Immature natural killer cell (primary cell): ENCODE measurements around the gene SLC24A3. TPM values are rescaled to one million over a fixed set of nuclear protein-coding genes. Genes with fewer than 3 reads are reported as not detected.

ENCODE experiments used
- DNase-seq, 3 donors: peaks; one replicate each; pipeline ENCODE4 v3.0.0; 2022; ENCODE audit warnings: mixed read lengths in 1 of 3
- H3K27ac Mint-ChIP-seq, 6 donors: one replicate each; pipeline ENCODE4 v1.8.0; 2020; ENCODE audit warnings: mixed read lengths in 6 of 6, mild to moderate bottlenecking in 5 of 6, inconsistent platforms in 4 of 6, moderate library complexity in 3 of 6
- H3K27me3 Mint-ChIP-seq, 3 donors: one replicate each; pipeline ENCODE4 v1.8.0; 2020 to 2021; ENCODE audit warnings: low read depth in 3 of 3, mild to moderate bottlenecking in 3 of 3, mixed read lengths in 3 of 3, moderate library complexity in 3 of 3, inconsistent platforms in 1 of 3
- H3K36me3 Mint-ChIP-seq, 3 donors: one replicate each; pipeline ENCODE4 v1.8.0; 2020; ENCODE audit warnings: mixed read lengths in 3 of 3, inconsistent platforms in 2 of 3, mild to moderate bottlenecking in 2 of 3
- H3K4me1 Mint-ChIP-seq, 2 donors: one replicate each; pipeline ENCODE4 v1.8.0; 2020; ENCODE audit warnings: inconsistent platforms in 2 of 2, mild to moderate bottlenecking in 2 of 2, mixed read lengths in 2 of 2, moderate library complexity in 1 of 2
- H3K4me3 Mint-ChIP-seq, 5 donors: one replicate each; pipeline ENCODE4 v1.8.0; 2020; ENCODE audit warnings: mild to moderate bottlenecking in 5 of 5, mixed read lengths in 5 of 5, inconsistent platforms in 3 of 5, moderate library complexity in 3 of 5
- H3K9me3 Mint-ChIP-seq, 6 donors: one replicate each; pipeline ENCODE4 v1.8.0; 2020; ENCODE audit warnings: mild to moderate bottlenecking in 6 of 6, mixed read lengths in 6 of 6, inconsistent platforms in 4 of 6, moderate library complexity in 3 of 6
- polyA plus RNA-seq, 3 donors: library from polyadenylated mRNA; unstranded; fragments of 300-500 nt; fragmentation: Illumina TruSeq; gene quantifications; one replicate each; pipeline ENCODE4 v1.2.3, GENCODE V29; 2021

Gene SLC24A3
- polyA plus RNA-seq, 3 donors from 2014 or later: 0.10 TPM; not detected in 2

GRCh38 chr20:19367591-19367990, 155.1 kb downstream of the SLC24A3 start:
- no peak overlapping the region for H3K27ac Mint-ChIP-seq
- no peak overlapping the region for H3K4me3 Mint-ChIP-seq
- H3K9me3 Mint-ChIP-seq: no peaks in the 10 kb centered on the region
- no peak for DNase-seq
- H3K27me3 Mint-ChIP-seq: peaks cover 0 to 3% (median 2%) of the 10 kb centered on the region in 3 donors
- no peaks in the 10 kb centered on the region for H3K4me1 Mint-ChIP-seq
- H3K36me3 Mint-ChIP-seq: no peaks in the 10 kb centered on the region

GRCh38 chr20:19368351-19368750, 155.9 kb downstream of the SLC24A3 start:
- peaks cover 0 to 3% (median 2%) of the 10 kb centered on the region in 3 donors for H3K27me3 Mint-ChIP-seq
- no peak overlapping the region for H3K4me3 Mint-ChIP-seq
- no peaks in the 10 kb centered on the region for H3K9me3 Mint-ChIP-seq
- H3K36me3 Mint-ChIP-seq: no peaks in the 10 kb centered on the region
- no peaks in the 10 kb centered on the region for H3K4me1 Mint-ChIP-seq
- DNase-seq: no peak
- no peak overlapping the region for H3K27ac Mint-ChIP-seq

- DNase-seq: no peak
- H3K9me3 Mint-ChIP-seq: no peaks in the 10 kb centered on the region
- H3K4me3 Mint-ChIP-seq: no peak overlapping the region
- H3K27ac Mint-ChIP-seq: no peak overlapping the region
- H3K36me3 Mint-ChIP-seq: no peaks in the 10 kb centered on the region
- no peaks in the 10 kb centered on the region for H3K4me1 Mint-ChIP-seq
- H3K27me3 Mint-ChIP-seq: peaks cover 2 to 3% (median 2%) of the 10 kb centered on the region in 3 donors
These were observed 157.9 kb downstream of the SLC24A3 start for GRCh38 chr20:19370076-19371075.

DNA sequence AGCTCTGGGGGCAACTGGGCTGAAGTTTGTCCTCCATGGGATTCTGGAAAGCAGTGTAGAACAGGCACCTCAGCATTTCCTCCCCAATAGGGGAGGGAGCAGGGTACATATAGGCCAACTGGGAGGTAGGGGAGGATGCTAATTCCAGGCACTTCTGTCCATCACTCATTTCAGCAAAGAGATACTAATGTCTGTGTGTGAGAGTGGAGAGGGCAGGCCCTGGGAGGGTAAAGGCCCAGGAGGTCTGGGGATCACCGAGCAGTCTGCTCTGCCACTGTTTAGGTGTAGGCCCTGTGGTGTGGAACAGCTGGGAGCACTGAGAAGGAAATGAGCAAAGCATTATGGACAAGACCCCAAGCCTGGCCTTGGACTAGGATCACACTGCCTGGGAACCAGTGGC, 158.7 kb downstream of the SLC24A3 start:
- Mint-ChIP-seq H3K9me3 (no peaks in the 10 kb centered on the region), H3K36me3 (no peaks in the 10 kb centered on the region)

DNA sequence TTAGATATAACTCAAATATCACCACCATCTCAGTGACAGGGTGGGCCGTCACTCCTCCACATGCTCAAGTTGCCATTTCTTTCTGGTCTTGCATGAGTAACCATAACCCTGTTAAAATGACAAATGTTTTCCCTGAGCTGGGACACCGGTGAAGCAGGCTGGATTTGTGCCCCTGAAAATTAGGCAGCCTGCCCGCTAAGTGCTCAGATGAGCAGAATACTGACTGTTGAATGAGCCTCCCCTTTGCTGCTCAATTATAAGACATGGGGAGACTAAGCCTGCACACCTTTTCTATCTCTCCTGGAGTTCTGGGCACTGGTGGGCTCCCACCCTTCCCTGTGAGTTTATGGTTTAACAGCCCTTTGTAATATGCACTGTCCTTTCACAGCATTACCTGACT, 161.8 kb downstream of the SLC24A3 start:
- H3K27me3 Mint-ChIP-seq: peaks cover 0 to 6% (median 5%) of the 10 kb centered on the region in 3 donors
- no peak for DNase-seq
- no peaks in the 10 kb centered on the region for H3K9me3 Mint-ChIP-seq
- H3K36me3 Mint-ChIP-seq: no peaks in the 10 kb centered on the region
- no peaks in the 10 kb centered on the region for H3K4me1 Mint-ChIP-seq
- no peak overlapping the region for H3K27ac Mint-ChIP-seq
- H3K4me3 Mint-ChIP-seq: no peak overlapping the region

More for the DNA sequence above, 158.7 kb downstream of the SLC24A3 start:
- H3K4me1 Mint-ChIP-seq: no peaks in the 10 kb centered on the region
- no peak overlapping the region for H3K27ac Mint-ChIP-seq
- DNase-seq: no peak
- H3K27me3 Mint-ChIP-seq: peaks cover 0 to 3% (median 2%) of the 10 kb centered on the region in 3 donors
- no peak overlapping the region for H3K4me3 Mint-ChIP-seq

GRCh38 chr20:19375395-19375794, 163.0 kb downstream of the SLC24A3 start:
- Mint-ChIP-seq H3K4me3 (no peak overlapping the region), H3K27me3 (peaks cover 2 to 8% (median 5%) of the 10 kb centered on the region in 3 donors), H3K27ac (no peak overlapping the region), H3K36me3 (no peaks in the 10 kb centered on the region), H3K9me3 (no peaks in the 10 kb centered on the region), H3K4me1 (no peaks in the 10 kb centered on the region)
- no peak for DNase-seq

DNA sequence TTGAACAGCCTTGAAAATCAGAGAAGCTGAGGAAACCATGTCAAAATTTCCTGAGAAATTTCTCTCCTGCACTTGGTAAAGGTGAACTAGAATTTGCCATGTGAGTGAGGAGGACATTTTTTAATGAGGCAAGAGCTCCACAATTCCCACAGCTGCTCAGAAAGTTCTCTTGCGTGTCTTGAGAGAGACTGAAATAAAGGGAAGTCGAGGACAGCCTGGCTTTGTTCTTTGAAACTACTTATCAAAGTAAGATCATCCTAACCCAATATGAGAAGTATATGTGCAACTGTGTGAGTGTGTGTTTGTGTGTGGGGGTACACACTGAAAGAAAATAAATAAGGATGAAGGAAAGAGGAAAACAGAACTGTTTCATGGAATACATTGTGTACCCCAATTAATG, 163.4 kb downstream of the SLC24A3 start:
- Mint-ChIP-seq H3K4me3 (no peak overlapping the region), H3K27me3 (peaks cover 3 to 8% (median 5%) of the 10 kb centered on the region in 3 donors), H3K27ac (no peak overlapping the region), H3K36me3 (no peaks in the 10 kb centered on the region), H3K9me3 (no peaks in the 10 kb centered on the region), H3K4me1 (no peaks in the 10 kb centered on the region)
- no peak for DNase-seq

- Mint-ChIP-seq H3K4me1 (no peaks in the 10 kb centered on the region), H3K27ac (no peak overlapping the region), H3K27me3 (peaks cover 3 to 8% (median 5%) of the 10 kb centered on the region in 3 donors), H3K4me3 (no peak overlapping the region), H3K36me3 (no peaks in the 10 kb centered on the region), H3K9me3 (no peaks in the 10 kb centered on the region)
- no peak for DNase-seq
These were observed 164.2 kb downstream of the SLC24A3 start for GRCh38 chr20:19376451-19377229.

GRCh38 chr20:19378058-19378457, 165.6 kb downstream of the SLC24A3 start:
- Mint-ChIP-seq H3K4me1 (no peaks in the 10 kb centered on the region), H3K4me3 (no peak overlapping the region), H3K27ac (no peak overlapping the region), H3K9me3 (no peaks in the 10 kb centered on the region), H3K27me3 (peaks cover 3 to 8% (median 5%) of the 10 kb centered on the region in 3 donors), H3K36me3 (no peaks in the 10 kb centered on the region)
- DNase-seq: no peak

- Mint-ChIP-seq H3K4me3 (no peak overlapping the region), H3K36me3 (no peaks in the 10 kb centered on the region), H3K27me3 (peaks cover 3 to 8% (median 3%) of the 10 kb centered on the region in 3 donors), H3K9me3 (no peaks in the 10 kb centered on the region), H3K4me1 (no peaks in the 10 kb centered on the region), H3K27ac (no peak overlapping the region)
- DNase-seq: no peak
These were observed 167.8 kb downstream of the SLC24A3 start for GRCh38 chr20:19380211-19380610.

GRCh38 chr20:19381947-19382346, 169.5 kb downstream of the SLC24A3 start:
- no peaks in the 10 kb centered on the region for H3K4me1 Mint-ChIP-seq
- DNase-seq: no peak
- no peak overlapping the region for H3K4me3 Mint-ChIP-seq
- H3K27ac Mint-ChIP-seq: no peak overlapping the region
- H3K9me3 Mint-ChIP-seq: no peaks in the 10 kb centered on the region
- peaks cover 3 to 8% (median 3%) of the 10 kb centered on the region in 3 donors for H3K27me3 Mint-ChIP-seq
- H3K36me3 Mint-ChIP-seq: no peaks in the 10 kb centered on the region

DNA sequence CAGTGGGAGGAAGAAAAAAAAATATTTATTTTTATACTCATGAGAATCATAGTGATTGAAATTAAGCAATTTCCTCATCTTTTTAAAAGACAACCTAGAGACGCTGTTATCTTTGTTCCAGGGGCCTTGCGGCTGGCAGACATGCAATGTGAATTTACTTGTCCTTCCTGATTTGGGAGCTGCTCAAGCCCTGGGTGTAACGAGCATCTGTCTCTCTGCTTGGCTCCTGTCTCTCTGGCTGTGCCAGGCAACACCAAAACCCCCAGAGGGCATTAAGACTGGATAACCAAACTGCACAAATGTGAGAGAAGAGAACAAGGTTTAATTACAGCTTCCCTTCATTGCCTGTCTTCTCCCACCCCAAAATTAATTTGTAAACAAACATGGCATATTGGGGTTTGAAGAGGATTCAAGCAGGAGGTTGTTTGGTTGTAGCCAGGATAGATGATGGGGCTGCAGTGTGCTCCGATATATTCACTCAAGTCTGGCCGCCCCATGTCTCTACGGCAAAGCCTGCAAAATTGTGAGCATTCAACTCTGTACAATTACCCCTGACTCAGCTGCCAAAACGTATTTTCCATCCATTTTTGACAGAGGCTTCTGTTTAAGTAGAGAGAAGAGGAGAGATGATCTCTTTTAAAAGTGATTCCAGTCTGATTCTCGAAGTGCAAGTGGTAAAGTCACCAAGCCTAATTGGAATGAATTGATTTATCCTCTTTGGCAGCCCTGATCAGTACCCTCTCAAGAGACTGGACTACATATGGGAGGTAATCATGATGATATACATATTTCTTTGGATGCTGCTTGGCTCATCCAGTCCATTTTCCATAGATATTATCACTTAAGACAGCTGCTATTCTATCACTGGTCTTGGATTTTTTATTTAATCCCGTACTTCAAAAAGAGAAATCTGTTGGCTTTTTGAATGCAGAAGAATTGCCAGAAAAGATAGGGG, 170.2 kb downstream of the SLC24A3 start:
- H3K27ac Mint-ChIP-seq: no peak overlapping the region

DNA sequence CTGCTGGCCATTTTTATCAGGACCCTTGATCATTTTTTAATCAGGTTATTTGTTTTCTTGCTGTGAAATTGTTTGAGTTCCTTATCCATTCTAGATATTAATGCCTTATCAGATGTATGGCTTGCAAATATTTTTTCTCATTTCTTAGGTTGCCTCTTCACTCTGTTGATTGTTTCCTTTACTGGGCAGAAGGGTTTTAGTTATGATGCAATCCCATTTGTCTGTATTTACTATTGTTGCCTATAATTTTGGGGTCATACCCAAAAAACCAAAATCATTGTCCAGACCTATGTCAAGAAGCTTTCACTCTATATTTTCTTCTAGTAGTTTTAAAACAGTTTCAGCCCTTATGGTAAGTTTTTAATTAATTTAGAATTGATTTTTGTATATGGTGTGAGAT, 172.5 kb downstream of the SLC24A3 start:
- H3K36me3 Mint-ChIP-seq: peaks cover 0 to 12% (median 7%) of the 10 kb centered on the region in 3 donors
- peaks cover 1 to 4% (median 3%) of the 10 kb centered on the region in 3 donors for H3K27me3 Mint-ChIP-seq
- no peak overlapping the region for H3K27ac Mint-ChIP-seq
- no peak for DNase-seq
- no peaks in the 10 kb centered on the region for H3K4me1 Mint-ChIP-seq
- H3K4me3 Mint-ChIP-seq: no peak overlapping the region
- peaks cover 4 to 13% (median 8%) of the 10 kb centered on the region in 6 donors for H3K9me3 Mint-ChIP-seq

More for the DNA sequence above, 170.2 kb downstream of the SLC24A3 start:
- H3K4me3 Mint-ChIP-seq: no peak overlapping the region
- peaks cover 1 to 6% (median 3%) of the 10 kb centered on the region in 3 donors for H3K27me3 Mint-ChIP-seq
- no peaks in the 10 kb centered on the region for H3K36me3 Mint-ChIP-seq
- H3K9me3 Mint-ChIP-seq: no peaks in the 10 kb centered on the region
- no peak for DNase-seq
- no peaks in the 10 kb centered on the region for H3K4me1 Mint-ChIP-seq
